Measurements from ENCODE around the gene AGAP5.
"Not testable (repeated sequence)": the region's sequence is repeated elsewhere in the genome, so short reads cannot be mapped to it uniquely, and the experiment has no call there.

AGAP5 gene

GRCh38 chr10:73674546-73674945 is 23.4 kb downstream of the AGAP5 start:
- not testable (repeated sequence) for H3K4me1 ChIP-seq (ENCODE audit: control insufficient read depth, insufficient read depth, low read length, poor library complexity, severe bottlenecking); H3K4me3 ChIP-seq (ENCODE audit: extremely low read depth, insufficient read depth, low read length, poor library complexity, severe bottlenecking); H3K9me3 ChIP-seq (ENCODE audit: control insufficient read depth, low read length); H3K36me3 ChIP-seq (ENCODE audit: control insufficient read depth, insufficient read depth, low read length); H3K27ac ChIP-seq (ENCODE audit: low read depth, low read length, severe bottlenecking)
- WGBS, 2 experiments (ENCODE audit: insufficient coverage in 2 of 2), result no CpG with 5 or more reads among the region's 20 CpGs

GRCh38 chr10:73668378-73668777 is 29.5 kb downstream of the AGAP5 start:
- H3K36me3 ChIP-seq (ENCODE audit: control insufficient read depth, insufficient read depth, low read length); H3K27ac ChIP-seq (ENCODE audit: low read depth, low read length, severe bottlenecking); H3K4me3 ChIP-seq (ENCODE audit: extremely low read depth, insufficient read depth, low read length, poor library complexity, severe bottlenecking); H3K9me3 ChIP-seq (ENCODE audit: control insufficient read depth, low read length); H3K4me1 ChIP-seq (ENCODE audit: control insufficient read depth, insufficient read depth, low read length, poor library complexity, severe bottlenecking): not testable (repeated sequence)
- WGBS, 2 experiments (ENCODE audit: insufficient coverage in 2 of 2), result no CpG with 5 or more reads among the region's 4 CpGs

GRCh38 chr10:73666153-73666809 is 31.6 kb downstream of the AGAP5 start:
- H3K36me3 ChIP-seq (ENCODE audit: control insufficient read depth, insufficient read depth, low read length); H3K4me3 ChIP-seq (ENCODE audit: extremely low read depth, insufficient read depth, low read length, poor library complexity, severe bottlenecking); H3K27ac ChIP-seq (ENCODE audit: low read depth, low read length, severe bottlenecking); H3K4me1 ChIP-seq (ENCODE audit: control insufficient read depth, insufficient read depth, low read length, poor library complexity, severe bottlenecking); H3K9me3 ChIP-seq (ENCODE audit: control insufficient read depth, low read length): not testable (repeated sequence)
- 83 to 100% methylated on average over 1 of the region's 5 CpGs for WGBS, 2 experiments (ENCODE audit: insufficient coverage in 2 of 2)

GRCh38 chr10:73665581-73665980 is 32.3 kb downstream of the AGAP5 start:
- not testable (repeated sequence) for H3K36me3 ChIP-seq (ENCODE audit: control insufficient read depth, insufficient read depth, low read length); H3K4me3 ChIP-seq (ENCODE audit: extremely low read depth, insufficient read depth, low read length, poor library complexity, severe bottlenecking); H3K27ac ChIP-seq (ENCODE audit: low read depth, low read length, severe bottlenecking); H3K9me3 ChIP-seq (ENCODE audit: control insufficient read depth, low read length)
- WGBS, 2 experiments (ENCODE audit: insufficient coverage in 2 of 2), result 88 to 92% methylated on average over 1 to 2 of the region's 3 CpGs
- peaks cover 13% of the 10 kb centered on the region for H3K4me1 ChIP-seq (ENCODE audit: control insufficient read depth, insufficient read depth, low read length, poor library complexity, severe bottlenecking)

GRCh38 chr10:73664156-73665040 is 33.5 kb downstream of the AGAP5 start:
- H3K4me3 ChIP-seq (ENCODE audit: extremely low read depth, insufficient read depth, low read length, poor library complexity, severe bottlenecking); H3K27ac ChIP-seq (ENCODE audit: low read depth, low read length, severe bottlenecking); H3K9me3 ChIP-seq (ENCODE audit: control insufficient read depth, low read length); H3K36me3 ChIP-seq (ENCODE audit: control insufficient read depth, insufficient read depth, low read length): not testable (repeated sequence)
- peaks cover 17% of the 10 kb centered on the region for H3K4me1 ChIP-seq (ENCODE audit: control insufficient read depth, insufficient read depth, low read length, poor library complexity, severe bottlenecking)
- 94 to 98% methylated on average over 11 to 13 of the region's 13 CpGs for WGBS, 2 experiments (ENCODE audit: insufficient coverage in 2 of 2)

GRCh38 chr10:73663621-73664020 is 34.3 kb downstream of the AGAP5 start:
- 93 to 100% methylated on average over 1 to 9 of the region's 10 CpGs for WGBS, 2 experiments (ENCODE audit: insufficient coverage in 2 of 2)
- not testable (repeated sequence) for H3K4me3 ChIP-seq (ENCODE audit: extremely low read depth, insufficient read depth, low read length, poor library complexity, severe bottlenecking); H3K36me3 ChIP-seq (ENCODE audit: control insufficient read depth, insufficient read depth, low read length); H3K9me3 ChIP-seq (ENCODE audit: control insufficient read depth, low read length); H3K27ac ChIP-seq (ENCODE audit: low read depth, low read length, severe bottlenecking)
- H3K4me1 ChIP-seq (ENCODE audit: control insufficient read depth, insufficient read depth, low read length, poor library complexity, severe bottlenecking), result peaks cover 17% of the 10 kb centered on the region

GRCh38 chr10:73662705-73663104 is 35.2 kb downstream of the AGAP5 start:
- H3K36me3 ChIP-seq (ENCODE audit: control insufficient read depth, insufficient read depth, low read length); H3K9me3 ChIP-seq (ENCODE audit: control insufficient read depth, low read length); H3K4me3 ChIP-seq (ENCODE audit: extremely low read depth, insufficient read depth, low read length, poor library complexity, severe bottlenecking); H3K27ac ChIP-seq (ENCODE audit: low read depth, low read length, severe bottlenecking): not testable (repeated sequence)
- H3K4me1 ChIP-seq (ENCODE audit: control insufficient read depth, insufficient read depth, low read length, poor library complexity, severe bottlenecking), result peaks cover 17% of the 10 kb centered on the region
- WGBS, 2 experiments (ENCODE audit: insufficient coverage in 2 of 2), result 89 to 95% methylated on average over 3 to 7 of the region's 7 CpGs

GRCh38 chr10:73655990-73656298 is 42.0 kb downstream of the AGAP5 start, which contains the start of gene SYNPO2L:
TSS of gene SYNPO2L (minus strand) at chr10:73656029. CDS start at chr10:73655922, 107 bp downstream.
- WGBS, 2 experiments (ENCODE audit: insufficient coverage in 2 of 2), result 95 to 98% methylated on average over 5 of the region's 5 CpGs
- Histone ChIP-seq H3K36me3 (ENCODE audit: control insufficient read depth, insufficient read depth, low read length) (no peaks in the 10 kb centered on the region), H3K9me3 (ENCODE audit: control insufficient read depth, low read length) (no peaks in the 10 kb centered on the region), H3K4me1 (ENCODE audit: control insufficient read depth, insufficient read depth, low read length, poor library complexity, severe bottlenecking) (peaks cover 23% of the 10 kb centered on the region), H3K4me3 (ENCODE audit: extremely low read depth, insufficient read depth, low read length, poor library complexity, severe bottlenecking) (no peak within 1 kb of the TSS), H3K27ac (ENCODE audit: low read depth, low read length, severe bottlenecking) (no peak within 1 kb of the TSS)

- Histone ChIP-seq H3K4me3 (ENCODE audit: extremely low read depth, insufficient read depth, low read length, poor library complexity, severe bottlenecking) (no peak overlapping the region), H3K27ac (ENCODE audit: low read depth, low read length, severe bottlenecking) (no peak overlapping the region), H3K9me3 (ENCODE audit: control insufficient read depth, low read length) (no peaks in the 10 kb centered on the region), H3K4me1 (ENCODE audit: control insufficient read depth, insufficient read depth, low read length, poor library complexity, severe bottlenecking) (peaks cover 28% of the 10 kb centered on the region), H3K36me3 (ENCODE audit: control insufficient read depth, insufficient read depth, low read length) (no peaks in the 10 kb centered on the region)
- 86 to 96% methylated on average over 5 to 11 of the region's 12 CpGs for WGBS, 2 experiments (ENCODE audit: insufficient coverage in 2 of 2)
These were observed 42.5 kb downstream of the AGAP5 start for GRCh38 chr10:73655257-73655989.

- no peaks in the 10 kb centered on the region for H3K36me3 ChIP-seq (ENCODE audit: control insufficient read depth, insufficient read depth, low read length)
- H3K9me3 ChIP-seq (ENCODE audit: control insufficient read depth, low read length), result no peaks in the 10 kb centered on the region
- WGBS, 2 experiments (ENCODE audit: insufficient coverage in 2 of 2), result 53 to 70% methylated on average over 3 of the region's 3 CpGs
- peaks cover 41% of the 10 kb centered on the region for H3K4me1 ChIP-seq (ENCODE audit: control insufficient read depth, insufficient read depth, low read length, poor library complexity, severe bottlenecking)
- H3K27ac ChIP-seq (ENCODE audit: low read depth, low read length, severe bottlenecking), result no peak overlapping the region
- H3K4me3 ChIP-seq (ENCODE audit: extremely low read depth, insufficient read depth, low read length, poor library complexity, severe bottlenecking), result no peak overlapping the region
These were observed 44.2 kb downstream of the AGAP5 start for GRCh38 chr10:73653701-73654100.
